NB4 (cell line): ENCODE results near the gene MEF2C.

ENCODE experiments used
- CTCF ChIP-seq: IDR thresholded peaks from one replicate; pipeline ENCODE4 v1.5.1; 2012; ENCODE audit warnings: low read depth, low read length
- MAX ChIP-seq: IDR thresholded peaks from 2 replicates; pipeline ENCODE4 v1.6.1; 2011; ENCODE audit warnings: low read depth, low read length
- MYC ChIP-seq: IDR thresholded peaks from 2 replicates; pipeline ENCODE4 v1.6.1; 2011; ENCODE audit warnings: low read depth, low read length
- POLR2A ChIP-seq: IDR thresholded peaks from 2 replicates; pipeline ENCODE4 v1.6.1; 2011; ENCODE audit warnings: mild to moderate bottlenecking; ENCODE audit not compliant: insufficient read length; ENCODE audit errors: extremely low read depth

- no peak for TF ChIP-seq POLR2A
- TF ChIP-seq CTCF, result peak; percentile 82
- TF ChIP-seq MYC, result no peak
- TF ChIP-seq MAX, result no peak
Observed at GRCh38 chr5:88690409-88691229, 192.4 kb downstream of the MEF2C start.
